ENCODE results near the gene GFRA1.
A peak's percentile ranks its signal among the peaks of the same experiment; 100 is the strongest.
"Not testable (repeated sequence)": the region's sequence is repeated elsewhere in the genome, so short reads cannot be mapped to it uniquely, and the experiment has no call there.

GFRA1 gene

GRCh38 chr10:116195583-116195982 is 77.4 kb downstream of the GFRA1 start:
- DNase-seq (ENCODE audit: low spot score) = no peak

GRCh38 chr10:116195039-116195438 is 78.0 kb downstream of the GFRA1 start:
- no peak for DNase-seq (ENCODE audit: low spot score)

GRCh38 chr10:116194061-116194460 is 78.9 kb downstream of the GFRA1 start:
- DNase-seq (ENCODE audit: low spot score) = no peak

- DNase-seq (ENCODE audit: low spot score) = no peak
Observed at GRCh38 chr10:116190883-116191282, 82.1 kb downstream of the GFRA1 start.

GRCh38 chr10:116186273-116186672 is 86.7 kb downstream of the GFRA1 start:
- DNase-seq (ENCODE audit: low spot score) = no peak

GRCh38 chr10:116185199-116185867 is 87.7 kb downstream of the GFRA1 start:
- no peak for DNase-seq (ENCODE audit: low spot score)

GRCh38 chr10:116184512-116184794 is 88.6 kb downstream of the GFRA1 start:
- no peak for DNase-seq (ENCODE audit: low spot score)

- peak; percentile 9 for DNase-seq (ENCODE audit: low spot score)
Observed at GRCh38 chr10:116183733-116184511, 89.1 kb downstream of the GFRA1 start.

- no peak for DNase-seq (ENCODE audit: low spot score)
Observed at GRCh38 chr10:116182426-116182825, 90.6 kb downstream of the GFRA1 start.

GRCh38 chr10:116178086-116178605 is 94.9 kb downstream of the GFRA1 start:
- no peak for DNase-seq (ENCODE audit: low spot score)

- DNase-seq (ENCODE audit: low spot score) = no peak
Observed at GRCh38 chr10:116175231-116175630, 97.8 kb downstream of the GFRA1 start.

- DNase-seq (ENCODE audit: low spot score) = no peak
Observed at GRCh38 chr10:116171505-116171904, 101.5 kb downstream of the GFRA1 start.

GRCh38 chr10:116170815-116171250 is 102.2 kb downstream of the GFRA1 start:
- no peak for DNase-seq (ENCODE audit: low spot score)

GRCh38 chr10:116169782-116170445 is 103.1 kb downstream of the GFRA1 start:
- no peak for DNase-seq (ENCODE audit: low spot score)

- DNase-seq (ENCODE audit: low spot score) = no peak
Observed at GRCh38 chr10:116168745-116169144, 104.3 kb downstream of the GFRA1 start.

- no peak for DNase-seq (ENCODE audit: low spot score)
Observed at GRCh38 chr10:116168329-116168728, 104.7 kb downstream of the GFRA1 start.

- DNase-seq (ENCODE audit: low spot score) = not testable (repeated sequence)
Observed at GRCh38 chr10:116165941-116166340, 107.1 kb downstream of the GFRA1 start.

- no peak for DNase-seq (ENCODE audit: low spot score)
Observed at GRCh38 chr10:116164291-116164690, 108.7 kb downstream of the GFRA1 start.

- DNase-seq (ENCODE audit: low spot score) = no peak
Observed at GRCh38 chr10:116163333-116164131, 109.5 kb downstream of the GFRA1 start.

- DNase-seq (ENCODE audit: low spot score) = no peak
Observed at GRCh38 chr10:116162851-116163250, 110.2 kb downstream of the GFRA1 start.

- DNase-seq (ENCODE audit: low spot score) = no peak
Observed at GRCh38 chr10:116160271-116160670, 112.7 kb downstream of the GFRA1 start.

GRCh38 chr10:116159197-116159596 is 113.8 kb downstream of the GFRA1 start:
- DNase-seq (ENCODE audit: low spot score) = no peak

All from SW480 (cell line).